A673 (cell line): Measurements from ENCODE around the gene CRLF2. TPM values are rescaled to one million over a fixed set of nuclear protein-coding genes. Genes with fewer than 3 reads are reported as not detected.
A peak's percentile ranks its signal among the peaks of the same experiment; 100 is the strongest.

ENCODE experiments used
- BruUV-seq: library from RNA; stranded (reverse); fragments of 400-500 nt; replicated peaks from 2 replicates; lab custom pipeline; 2021; lab: Mats Ljungman, UMichigan
- CTCF ChIA-PET: fragments of 300-600 bp; sonication (Branson Sonifier 250); formaldehyde crosslinking; loops from one replicate; lab custom pipeline; 2022; ENCODE audit warnings: antibody characterized with exemption; lab: Charles Lee
- POLR2A ChIA-PET: fragments of 300-600 bp; sonication (Branson Sonifier 250); formaldehyde crosslinking; loops from one replicate; lab custom pipeline; 2022; ENCODE audit warnings: antibody characterized with exemption; ENCODE audit not compliant: low non-redundant PET; lab: Charles Lee
- DNase-seq: peaks from one replicate; pipeline ENCODE4 v3.0.0-alpha.2; 2015; ENCODE audit warnings: low spot score
- H3K27ac ChIP-seq: fragments of 200-600 bp; sonication (generic); 2 replicates; pipeline ENCODE4 v1.5.1; 2016; ENCODE audit warnings: mixed run types, low read depth, mild to moderate bottlenecking, mixed read lengths, antibody characterized with exemption, low read length; ENCODE audit not compliant: poor library complexity, severe bottlenecking
- H3K27me3 ChIP-seq: fragments of 200-600 bp; sonication (generic); replicated peaks from 2 replicates; pipeline ENCODE4 v1.6.1; 2017; ENCODE audit warnings: mixed run types, low read depth, mild to moderate bottlenecking, mixed read lengths, antibody characterized with exemption, low read length; ENCODE audit not compliant: insufficient read depth, poor library complexity
- H3K36me3 ChIP-seq: fragments of 200-600 bp; sonication (generic); 2 replicates; pipeline ENCODE4 v1.6.1; 2016; ENCODE audit warnings: mixed run types, mild to moderate bottlenecking, mixed read lengths, antibody characterized with exemption, low read length; ENCODE audit not compliant: insufficient read depth, poor library complexity, severe bottlenecking
- H3K4me1 ChIP-seq: fragments of 200-600 bp; sonication (generic); 2 replicates; pipeline ENCODE4 v1.6.1; 2017; ENCODE audit warnings: mixed run types, mild to moderate bottlenecking, mixed read lengths, antibody characterized with exemption, low read length; ENCODE audit not compliant: insufficient read depth, poor library complexity, severe bottlenecking
- H3K4me3 ChIP-seq: fragments of 200-600 bp; sonication (generic); 2 replicates; pipeline ENCODE4 v1.5.1; 2016; ENCODE audit warnings: low read depth, mixed run types, mild to moderate bottlenecking, mixed read lengths, low read length; ENCODE audit not compliant: poor library complexity, severe bottlenecking
- H3K9me3 ChIP-seq: fragments of 200-600 bp; sonication (generic); 2 replicates; pipeline ENCODE4 v1.6.1; 2016; ENCODE audit warnings: mixed run types, low read depth, mild to moderate bottlenecking, mixed read lengths, antibody characterized with exemption, low read length; ENCODE audit not compliant: poor library complexity, severe bottlenecking
- EZH2 ChIP-seq: fragments of 200-600 bp; sonication (generic); IDR thresholded peaks from 2 replicates; pipeline ENCODE4 v1.6.1; 2017; ENCODE audit warnings: borderline replicate concordance, low read depth, mild to moderate bottlenecking, mixed read lengths, antibody characterized with exemption, low read length; ENCODE audit not compliant: poor library complexity, severe bottlenecking
- intact Hi-C: fragments of 100-400 bp; cut with micrococcal nuclease; formaldehyde crosslinking; loops from one replicate; pipeline ENCODE4 v1.10.0; 2022; ENCODE audit not compliant: unreplicated experiment
- total RNA-seq: library from RNA; stranded (reverse); gene quantifications from 2 replicates; pipeline ENCODE4 v1.2.3, GENCODE V29; 2021
- TF ChIP-seq, protein P1 (sequence below): fragments of 300-800, 200-600 bp; sonication (generic); conservative IDR thresholded peaks from 2 replicates; pipeline ENCODE4 v1.5.1; 2017; ENCODE audit warnings: low read depth, mild to moderate bottlenecking, antibody characterized with exemption, low read length, moderate library complexity, mixed read lengths

The CRLF2 gene
- total RNA-seq, 1 experiment from 2014 or later, result not detected

DNA sequence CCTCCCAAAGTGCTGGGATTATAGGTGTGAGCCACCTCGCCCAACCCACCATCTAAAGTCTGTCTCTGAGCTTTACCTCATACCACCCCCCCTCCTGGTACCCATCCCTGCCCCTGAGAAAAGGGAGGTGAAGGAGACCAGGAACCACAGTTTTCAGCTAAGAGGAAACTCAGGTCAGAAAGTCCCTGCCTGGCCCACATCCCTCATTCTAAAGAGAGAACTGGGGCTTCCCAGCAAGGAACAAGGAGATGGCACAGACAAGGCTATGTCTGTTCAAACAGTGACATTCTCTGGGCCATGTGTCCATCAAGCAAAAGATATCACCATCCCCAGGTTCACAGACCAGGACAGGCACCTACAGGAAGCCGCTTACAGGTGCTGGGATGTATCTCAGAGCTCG is 40.4 kb upstream of the CRLF2 start:
- no peak for TF ChIP-seq EZH2
- TF ChIP-seq, protein P1, sequence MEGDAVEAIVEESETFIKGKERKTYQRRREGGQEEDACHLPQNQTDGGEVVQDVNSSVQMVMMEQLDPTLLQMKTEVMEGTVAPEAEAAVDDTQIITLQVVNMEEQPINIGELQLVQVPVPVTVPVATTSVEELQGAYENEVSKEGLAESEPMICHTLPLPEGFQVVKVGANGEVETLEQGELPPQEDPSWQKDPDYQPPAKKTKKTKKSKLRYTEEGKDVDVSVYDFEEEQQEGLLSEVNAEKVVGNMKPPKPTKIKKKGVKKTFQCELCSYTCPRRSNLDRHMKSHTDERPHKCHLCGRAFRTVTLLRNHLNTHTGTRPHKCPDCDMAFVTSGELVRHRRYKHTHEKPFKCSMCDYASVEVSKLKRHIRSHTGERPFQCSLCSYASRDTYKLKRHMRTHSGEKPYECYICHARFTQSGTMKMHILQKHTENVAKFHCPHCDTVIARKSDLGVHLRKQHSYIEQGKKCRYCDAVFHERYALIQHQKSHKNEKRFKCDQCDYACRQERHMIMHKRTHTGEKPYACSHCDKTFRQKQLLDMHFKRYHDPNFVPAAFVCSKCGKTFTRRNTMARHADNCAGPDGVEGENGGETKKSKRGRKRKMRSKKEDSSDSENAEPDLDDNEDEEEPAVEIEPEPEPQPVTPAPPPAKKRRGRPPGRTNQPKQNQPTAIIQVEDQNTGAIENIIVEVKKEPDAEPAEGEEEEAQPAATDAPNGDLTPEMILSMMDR, result no peak
- Histone ChIP-seq H3K36me3 (no peaks in the 10 kb centered on the region), H3K27ac (no peak overlapping the region), H3K9me3 (no peaks in the 10 kb centered on the region), H3K27me3 (no peaks in the 10 kb centered on the region), H3K4me3 (no peak overlapping the region), H3K4me1 (peaks cover 9% of the 10 kb centered on the region)
- BruUV-seq, result no TSS peak
- no peak for DNase-seq
- intact Hi-C loops, result no loop called here
- ChIA-PET CTCF (no interaction called here), POLR2A (no interaction called here)

- DNase-seq, result peak; percentile 15
- Histone ChIP-seq H3K9me3 (no peaks in the 10 kb centered on the region), H3K36me3 (no peaks in the 10 kb centered on the region), H3K4me1 (peaks cover 9% of the 10 kb centered on the region), H3K27ac (peak overlapping the region; percentile 35), H3K4me3 (no peak overlapping the region), H3K27me3 (no peaks in the 10 kb centered on the region)
- POLR2A ChIA-PET, result no interaction called here
- TF ChIP-seq, protein P1, result no peak
- no peak for TF ChIP-seq EZH2
- intact Hi-C loops, result loop anchor here (5.0 to 10.0 kb wide), 2 partner anchors 136 to 203 kb away; partner anchors contain the start of gene ASMTL
- no TSS peak for BruUV-seq
- CTCF ChIA-PET, result no interaction called here
These were observed 36.8 kb upstream of the CRLF2 start for GRCh38 chrX:1249101-1249887.

- Histone ChIP-seq H3K36me3 (no peaks in the 10 kb centered on the region), H3K27ac (no peak overlapping the region), H3K4me3 (no peak overlapping the region), H3K9me3 (no peaks in the 10 kb centered on the region), H3K27me3 (no peaks in the 10 kb centered on the region), H3K4me1 (peaks cover 9% of the 10 kb centered on the region)
- ChIA-PET POLR2A (no interaction called here), CTCF (no interaction called here)
- BruUV-seq, result no TSS peak
- DNase-seq, result peak; percentile 66
- intact Hi-C loops, result loop anchor here (5.0 to 10.0 kb wide), 2 partner anchors 136 to 204 kb away; partner anchors contain the start of gene ASMTL
- TF ChIP-seq EZH2, result no peak
- TF ChIP-seq, protein P1, result no peak
These were observed 36.0 kb upstream of the CRLF2 start for GRCh38 chrX:1248331-1249061.
